Kidney (tissue), 14 donors: Measurements from ENCODE around the gene MSI2. TPM values are rescaled to one million over a fixed set of nuclear protein-coding genes. Genes with fewer than 3 reads are reported as not detected.
A peak's percentile ranks its signal among the peaks of the same experiment; 100 is the strongest.

ENCODE experiments used
- DNase-seq, 5 donors: peaks; one replicate each; pipeline ENCODE4 v3.0.0-alpha.2; 2013 to 2020
- FAIRE-seq: peaks from 2 replicates; lab custom pipeline; 2012; peaks lifted over from hg19 to GRCh38; lab: Jason Lieb, UNC
- H3K27ac ChIP-seq, 2 donors: one replicate each; pipeline ENCODE4 v1.7.0; 2013; ENCODE audit warnings: low read depth in 2 of 2, low read length in 2 of 2, inconsistent platforms in 1 of 2
- H3K27me3 ChIP-seq: one replicate; pipeline ENCODE4 v1.7.1; 2013; ENCODE audit warnings: low read length, inconsistent platforms; ENCODE audit not compliant: control insufficient read depth, insufficient read depth
- H3K36me3 ChIP-seq, 3 donors: one replicate each; pipeline versions ENCODE4 v1.7.0 to v1.7.1; 2013; ENCODE audit warnings: low read length in 3 of 3, control low read depth in 1 of 3, inconsistent platforms in 1 of 3; ENCODE audit not compliant: insufficient read depth in 3 of 3, control insufficient read depth in 2 of 3
- H3K4me1 ChIP-seq, 3 donors: one replicate each; pipeline versions ENCODE4 v1.7.0 to v1.7.1; 2013; ENCODE audit warnings: low read length in 3 of 3, inconsistent platforms in 1 of 3, low read depth in 1 of 3; ENCODE audit not compliant: control insufficient read depth in 2 of 3, insufficient read depth in 2 of 3
- H3K4me3 ChIP-seq, 3 donors: one replicate each; pipeline versions ENCODE4 v1.7.0 to v1.8.1; 2013; ENCODE audit warnings: low read length in 3 of 3, control low read depth in 1 of 3, inconsistent platforms in 1 of 3
- H3K9ac ChIP-seq, 3 donors: one replicate each; pipeline versions ENCODE4 v1.7.0 to v1.7.1; 2013; ENCODE audit warnings: low read length in 3 of 3, control low read depth in 1 of 3, inconsistent platforms in 1 of 3
- H3K9me3 ChIP-seq, 3 donors: one replicate each; pipeline versions ENCODE4 v1.7.0 to v1.7.1; 2013; ENCODE audit warnings: low read length in 3 of 3, control low read depth in 1 of 3, inconsistent platforms in 1 of 3; ENCODE audit not compliant: control insufficient read depth in 2 of 3, insufficient read depth in 1 of 3
- intact Hi-C: fragments of 100-400 bp; cut with DNase I; formaldehyde crosslinking; loops from one replicate; pipeline ENCODE4 v1.11.1; 2022
- polyA plus RNA-seq: library from polyadenylated mRNA; stranded (reverse); fragments of 350-450 nt; fragmentation: Illumina TruSeq; extraction: RNeasy Lipid Tissue Mini Kit (QIAGEN cat#74804); gene quantifications from one replicate; pipeline ENCODE4 v1.2.3, GENCODE V29; 2014; ENCODE audit warnings: low read depth, low replicate concordance; ENCODE audit not compliant: insufficient read depth
- total RNA-seq: library from RNA; stranded (reverse); fragmentation: NEBNext Ultra II Directional; extraction: Animal tissue kit (Norgen Biotek cat#: 25700); gene quantifications from one replicate; pipeline ENCODE4 v1.2.1, GENCODE V29; 2021
- TF ChIP-seq, protein P1 (sequence below): IDR thresholded peaks from 3 replicates; pipeline ENCODE4 v1.5.1; 2012; ENCODE audit warnings: mild to moderate bottlenecking, moderate library complexity, borderline replicate concordance; ENCODE audit not compliant: insufficient read depth; ENCODE audit errors: extremely low read depth
- donor health status: control.
- donor health status: control.
- donor health status: control.
- donor health status: control.
- donor health status: control.
- donor health status: DM: yes; HTN: yes; CAD: no.
- donor health status: Normal renal cell carcinoma (clear cell type).

The MSI2 gene
- total and polyA plus RNA-seq, 2 donors from 2014 or later, result 69.2 to 151 TPM

- intact Hi-C loops, result no loop called here
- H3K27ac ChIP-seq, result peak overlapping the region in 1 of 2 donors; percentile 66
- no peaks in the 10 kb centered on the region for H3K9me3 ChIP-seq
- H3K4me3 ChIP-seq, result no peak overlapping the region
- FAIRE-seq (no peak), DNase-seq (peak in 4 of 5 donors; percentile 80 to 94 (median 88))
- TF ChIP-seq, protein P1, sequence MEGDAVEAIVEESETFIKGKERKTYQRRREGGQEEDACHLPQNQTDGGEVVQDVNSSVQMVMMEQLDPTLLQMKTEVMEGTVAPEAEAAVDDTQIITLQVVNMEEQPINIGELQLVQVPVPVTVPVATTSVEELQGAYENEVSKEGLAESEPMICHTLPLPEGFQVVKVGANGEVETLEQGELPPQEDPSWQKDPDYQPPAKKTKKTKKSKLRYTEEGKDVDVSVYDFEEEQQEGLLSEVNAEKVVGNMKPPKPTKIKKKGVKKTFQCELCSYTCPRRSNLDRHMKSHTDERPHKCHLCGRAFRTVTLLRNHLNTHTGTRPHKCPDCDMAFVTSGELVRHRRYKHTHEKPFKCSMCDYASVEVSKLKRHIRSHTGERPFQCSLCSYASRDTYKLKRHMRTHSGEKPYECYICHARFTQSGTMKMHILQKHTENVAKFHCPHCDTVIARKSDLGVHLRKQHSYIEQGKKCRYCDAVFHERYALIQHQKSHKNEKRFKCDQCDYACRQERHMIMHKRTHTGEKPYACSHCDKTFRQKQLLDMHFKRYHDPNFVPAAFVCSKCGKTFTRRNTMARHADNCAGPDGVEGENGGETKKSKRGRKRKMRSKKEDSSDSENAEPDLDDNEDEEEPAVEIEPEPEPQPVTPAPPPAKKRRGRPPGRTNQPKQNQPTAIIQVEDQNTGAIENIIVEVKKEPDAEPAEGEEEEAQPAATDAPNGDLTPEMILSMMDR, result peak; percentile 80
- peaks cover 0 to 6% (median 0%) of the 10 kb centered on the region in 3 donors for H3K36me3 ChIP-seq
- H3K9ac ChIP-seq, result no peak overlapping the region
- H3K27me3 ChIP-seq, result no peaks in the 10 kb centered on the region
- peaks cover 5 to 18% (median 8%) of the 10 kb centered on the region in 3 donors for H3K4me1 ChIP-seq
These were observed 341.5 kb downstream of the MSI2 start for GRCh38 chr17:57597531-57598453.

- no peak overlapping the region for H3K4me3 ChIP-seq
- intact Hi-C loops, result loop anchor here (10.0 kb wide), 1 partner anchor 65 kb away; no protein-coding TSS in a partner anchor
- FAIRE-seq, result no peak
- peaks cover 0 to 6% (median 0%) of the 10 kb centered on the region in 3 donors for H3K36me3 ChIP-seq
- no peaks in the 10 kb centered on the region for H3K27me3 ChIP-seq
- no peaks in the 10 kb centered on the region for H3K9me3 ChIP-seq
- TF ChIP-seq, protein P1, result no peak
- H3K9ac ChIP-seq, result no peak overlapping the region
- no peak for DNase-seq
- peaks cover 6 to 28% (median 24%) of the 10 kb centered on the region in 3 donors for H3K4me1 ChIP-seq
- peak overlapping the region in 1 of 2 donors; percentile 0 for H3K27ac ChIP-seq
These were observed 343.1 kb downstream of the MSI2 start for GRCh38 chr17:57599271-57600045.

DNA sequence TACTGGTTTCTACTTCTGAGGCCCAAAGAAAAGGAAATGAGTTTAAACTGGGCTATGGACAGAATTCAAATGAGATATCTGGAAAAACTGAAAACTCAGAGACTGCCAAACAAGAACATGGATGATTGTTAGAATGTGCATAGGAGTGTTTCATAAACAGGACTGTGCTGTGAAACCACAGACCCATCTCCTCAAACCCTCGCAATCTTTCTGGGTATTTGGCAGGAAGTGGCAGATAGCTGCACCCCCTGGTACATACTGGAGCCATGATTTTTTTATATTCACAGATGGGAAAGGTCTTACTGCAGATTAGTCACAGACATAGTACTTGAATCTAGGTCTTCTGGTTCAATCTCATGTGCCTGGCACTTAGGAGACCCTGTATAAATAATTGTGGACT is 343.8 kb downstream of the MSI2 start:
- intact Hi-C loops, result loop anchor here (10.0 kb wide), 1 partner anchor 65 kb away; no protein-coding TSS in a partner anchor
- H3K4me3 ChIP-seq, result no peak overlapping the region
- H3K9ac ChIP-seq, result no peak overlapping the region
- peaks cover 9 to 34% (median 30%) of the 10 kb centered on the region in 3 donors for H3K4me1 ChIP-seq
- no peak for DNase-seq
- H3K36me3 ChIP-seq, result peaks cover 0 to 6% (median 0%) of the 10 kb centered on the region in 3 donors
- no peaks in the 10 kb centered on the region for H3K27me3 ChIP-seq
- no peaks in the 10 kb centered on the region for H3K9me3 ChIP-seq
- H3K27ac ChIP-seq, result peak overlapping the region in 1 of 2 donors; percentile 0
- no peak for FAIRE-seq
- TF ChIP-seq, protein P1, result no peak
